Rectal smooth muscle tissue (tissue), 1 donor: ENCODE measurements around the gene ZNF148.
"Not testable (repeated sequence)": the region's sequence is repeated elsewhere in the genome, so short reads cannot be mapped to it uniquely, and the experiment has no call there.

Experiments
- H3K27ac ChIP-seq: one replicate; pipeline ENCODE4 v1.7.0; 2013; ENCODE audit warnings: low read depth, low read length, inconsistent platforms
- H3K27me3 ChIP-seq: one replicate; pipeline ENCODE4 v1.7.0; 2013; ENCODE audit warnings: low read length; ENCODE audit not compliant: control insufficient read depth, insufficient read depth
- H3K36me3 ChIP-seq: one replicate; pipeline ENCODE4 v1.7.0; 2013; ENCODE audit warnings: low read length; ENCODE audit not compliant: control insufficient read depth, insufficient read depth
- H3K4me1 ChIP-seq: one replicate; pipeline ENCODE4 v1.7.0; 2013; ENCODE audit warnings: low read length; ENCODE audit not compliant: control insufficient read depth, insufficient read depth
- H3K4me3 ChIP-seq: one replicate; pipeline ENCODE4 v1.7.0; 2013; ENCODE audit warnings: low read length
- H3K9ac ChIP-seq: one replicate; pipeline ENCODE4 v1.7.0; 2013; ENCODE audit warnings: low read length

ZNF148 gene

DNA sequence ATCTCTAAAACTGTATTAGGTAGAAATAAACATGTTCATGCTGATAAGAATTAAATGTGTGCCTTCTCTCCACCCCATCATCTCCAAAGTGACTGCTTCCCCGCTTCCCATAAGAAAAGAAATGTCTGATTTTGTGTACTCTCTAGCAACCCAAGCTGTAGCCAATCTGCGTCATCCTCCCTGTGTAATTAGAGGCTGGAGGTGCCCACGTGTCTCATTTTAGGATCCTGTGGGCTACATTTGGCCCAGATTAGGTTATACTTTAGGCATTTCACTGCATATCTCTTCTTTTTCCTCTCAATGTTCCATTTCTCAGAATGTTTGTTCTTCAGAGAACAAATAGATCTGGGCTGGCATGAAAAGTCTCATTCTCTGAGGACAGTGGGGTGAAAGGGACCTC, 19.3 kb upstream of the ZNF148 start:
- no peaks in the 10 kb centered on the region for H3K4me1 ChIP-seq
- no peaks in the 10 kb centered on the region for H3K36me3 ChIP-seq
- no peak overlapping the region for H3K9ac ChIP-seq
- H3K4me3 ChIP-seq, result no peak overlapping the region
- H3K27me3 ChIP-seq, result no peaks in the 10 kb centered on the region
- no peak overlapping the region for H3K27ac ChIP-seq

DNA sequence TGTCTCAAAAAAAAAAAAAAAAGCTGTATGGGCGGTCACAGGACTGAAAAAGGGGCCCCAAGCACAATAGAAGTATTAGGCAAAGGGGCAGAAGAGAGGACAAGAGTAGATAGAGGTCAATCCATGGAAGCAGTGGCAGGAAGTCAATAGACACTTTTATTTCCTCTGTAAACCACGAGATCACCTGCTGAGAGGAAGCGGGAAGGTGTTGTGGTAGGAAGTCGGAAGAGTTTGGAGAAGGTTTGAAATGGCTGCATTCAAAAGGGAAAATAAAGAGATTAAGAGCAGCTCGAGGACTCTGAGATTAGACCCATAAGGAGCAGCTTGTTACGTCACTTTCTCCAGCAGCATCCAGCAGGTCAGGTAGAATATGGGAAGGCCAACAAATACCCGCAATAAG, 14.2 kb upstream of the ZNF148 start:
- no peak overlapping the region for H3K4me3 ChIP-seq
- H3K9ac ChIP-seq, result no peak overlapping the region
- H3K27ac ChIP-seq, result no peak overlapping the region
- H3K36me3 ChIP-seq, result no peaks in the 10 kb centered on the region
- no peaks in the 10 kb centered on the region for H3K27me3 ChIP-seq
- H3K4me1 ChIP-seq, result no peaks in the 10 kb centered on the region

DNA sequence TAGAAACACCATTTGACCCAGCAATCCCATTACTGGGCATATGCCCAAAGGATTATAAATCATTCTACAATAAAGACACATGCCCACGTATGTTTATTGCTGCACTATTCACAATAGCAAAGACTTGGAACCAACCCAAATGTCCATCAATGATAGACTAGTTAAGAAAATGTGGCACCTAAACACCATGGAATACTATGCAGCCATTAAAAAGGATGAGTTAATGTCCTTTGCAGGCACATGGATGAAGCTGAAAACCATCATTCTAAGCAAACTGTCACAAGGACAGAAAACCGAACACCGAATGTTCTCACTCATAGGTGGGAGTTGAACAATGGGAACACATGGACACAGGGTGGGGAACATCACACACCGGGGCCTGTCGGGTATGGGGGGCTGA, 13.2 kb upstream of the ZNF148 start:
- H3K4me3 ChIP-seq, H3K4me1 ChIP-seq, H3K9ac ChIP-seq, H3K27me3 ChIP-seq, H3K36me3 ChIP-seq, H3K27ac ChIP-seq: not testable (repeated sequence)

DNA sequence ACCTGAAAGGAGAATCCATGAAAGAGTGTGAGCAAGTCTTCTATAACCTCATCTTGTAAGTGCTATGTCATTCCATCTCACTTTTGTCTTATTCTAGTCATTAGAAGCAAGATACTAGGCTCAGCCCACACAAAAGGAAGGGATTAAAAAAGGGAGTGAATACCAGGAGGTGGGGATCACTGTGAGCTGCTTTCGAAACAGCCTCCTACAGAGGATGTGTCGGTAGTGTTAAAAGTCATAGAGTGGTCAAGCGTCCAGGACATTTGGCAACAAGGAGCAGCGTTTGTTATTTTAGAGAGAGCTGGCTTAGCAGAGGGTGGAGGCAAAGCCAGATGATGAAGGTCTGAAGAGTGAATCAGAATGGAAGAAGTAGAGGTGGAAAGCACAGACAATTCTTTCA, 11.7 kb upstream of the ZNF148 start:
- H3K36me3 ChIP-seq, result no peaks in the 10 kb centered on the region
- H3K9ac ChIP-seq, result no peak overlapping the region
- no peak overlapping the region for H3K4me3 ChIP-seq
- H3K27ac ChIP-seq, result no peak overlapping the region
- no peaks in the 10 kb centered on the region for H3K4me1 ChIP-seq
- H3K27me3 ChIP-seq, result no peaks in the 10 kb centered on the region

DNA sequence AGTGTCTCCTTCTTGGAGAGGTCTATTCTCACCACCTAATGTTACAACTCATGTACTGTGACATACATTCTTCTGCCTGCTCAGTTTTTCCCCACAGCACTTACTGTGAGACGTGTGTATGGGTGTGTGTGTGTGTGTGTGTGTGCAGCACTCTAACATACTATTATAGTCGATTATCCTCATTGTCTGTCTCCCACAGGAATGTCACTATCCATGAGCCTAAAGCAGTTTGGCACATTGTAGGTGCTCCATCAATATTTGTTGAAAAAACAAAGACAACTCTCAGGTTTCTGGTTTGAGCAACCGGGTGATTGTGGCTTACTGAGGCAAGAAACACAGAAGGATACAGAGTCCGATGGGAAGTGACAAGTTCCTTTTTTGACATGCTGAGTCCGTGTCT, 8.6 kb upstream of the ZNF148 start:
- H3K36me3 ChIP-seq, result no peaks in the 10 kb centered on the region
- H3K27me3 ChIP-seq, result no peaks in the 10 kb centered on the region
- no peak overlapping the region for H3K4me3 ChIP-seq
- H3K27ac ChIP-seq, result no peak overlapping the region
- H3K4me1 ChIP-seq, result no peaks in the 10 kb centered on the region
- H3K9ac ChIP-seq, result no peak overlapping the region

DNA sequence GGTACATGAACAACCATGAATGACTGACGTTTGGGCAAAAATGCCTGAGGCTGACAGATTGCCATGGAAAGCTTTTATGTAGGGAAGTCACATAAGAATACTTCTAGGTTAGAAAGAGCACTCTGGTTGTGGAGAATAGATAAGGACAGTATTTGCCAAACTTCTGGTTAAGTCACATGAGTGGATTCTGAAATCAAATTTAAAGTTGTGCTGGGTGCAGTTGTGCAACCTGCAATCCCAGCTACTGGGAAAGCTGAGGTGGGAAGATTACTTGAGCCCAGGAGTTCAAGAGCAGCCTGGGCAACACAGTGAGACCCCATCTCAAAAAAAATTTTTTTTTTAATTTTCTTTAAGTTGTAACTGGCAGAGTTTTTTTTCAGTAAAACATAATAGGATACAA, 7.2 kb upstream of the ZNF148 start:
- no peak overlapping the region for H3K4me3 ChIP-seq
- no peak overlapping the region for H3K27ac ChIP-seq
- H3K36me3 ChIP-seq, result no peaks in the 10 kb centered on the region
- no peaks in the 10 kb centered on the region for H3K4me1 ChIP-seq
- no peak overlapping the region for H3K9ac ChIP-seq
- no peaks in the 10 kb centered on the region for H3K27me3 ChIP-seq

DNA sequence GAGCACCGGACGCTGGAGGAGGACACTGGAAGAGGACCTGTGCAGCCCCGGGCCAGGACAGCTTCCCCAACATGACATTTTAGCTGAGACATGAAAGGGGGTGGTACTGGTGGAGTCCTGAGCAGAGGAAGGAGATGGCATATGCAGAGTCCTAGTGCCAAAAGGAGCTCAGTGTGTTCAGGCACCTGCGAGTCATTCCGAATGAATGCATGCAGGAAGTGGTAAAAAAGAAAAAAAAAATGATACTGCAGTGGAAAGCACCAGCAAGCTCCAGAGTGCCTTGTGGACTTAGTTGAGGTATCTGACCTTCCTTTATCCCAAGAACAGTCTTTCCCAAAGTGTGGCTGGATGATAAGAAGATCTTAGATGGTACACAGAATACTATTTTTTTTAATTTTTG, 6.6 kb upstream of the ZNF148 start:
- H3K4me3 ChIP-seq, result no peak overlapping the region
- H3K9ac ChIP-seq, result no peak overlapping the region
- no peaks in the 10 kb centered on the region for H3K4me1 ChIP-seq
- no peaks in the 10 kb centered on the region for H3K36me3 ChIP-seq
- H3K27ac ChIP-seq, result no peak overlapping the region
- no peaks in the 10 kb centered on the region for H3K27me3 ChIP-seq

DNA sequence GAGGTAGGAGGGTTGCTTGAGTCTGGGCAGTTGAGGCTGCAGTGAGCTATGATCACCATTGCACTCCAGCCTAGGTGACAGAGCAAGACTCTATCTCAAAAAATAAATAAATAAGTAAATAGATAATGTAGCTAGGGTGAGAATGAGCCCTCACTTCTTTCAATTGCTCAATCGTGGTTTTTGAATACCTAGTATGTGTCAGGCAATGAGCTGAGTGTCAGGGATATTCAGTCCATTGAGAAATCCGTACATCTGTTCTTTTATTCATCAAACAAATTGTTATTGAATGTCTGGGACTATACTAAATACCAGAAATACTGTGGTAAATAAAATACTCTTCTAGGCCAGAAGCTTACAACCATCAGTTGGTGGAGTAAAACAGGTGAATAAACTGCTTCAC, 6.2 kb upstream of the ZNF148 start:
- Histone ChIP-seq H3K27ac (no peak overlapping the region), H3K27me3 (no peaks in the 10 kb centered on the region), H3K4me1 (no peaks in the 10 kb centered on the region), H3K36me3 (no peaks in the 10 kb centered on the region), H3K9ac (no peak overlapping the region), H3K4me3 (no peak overlapping the region)

DNA sequence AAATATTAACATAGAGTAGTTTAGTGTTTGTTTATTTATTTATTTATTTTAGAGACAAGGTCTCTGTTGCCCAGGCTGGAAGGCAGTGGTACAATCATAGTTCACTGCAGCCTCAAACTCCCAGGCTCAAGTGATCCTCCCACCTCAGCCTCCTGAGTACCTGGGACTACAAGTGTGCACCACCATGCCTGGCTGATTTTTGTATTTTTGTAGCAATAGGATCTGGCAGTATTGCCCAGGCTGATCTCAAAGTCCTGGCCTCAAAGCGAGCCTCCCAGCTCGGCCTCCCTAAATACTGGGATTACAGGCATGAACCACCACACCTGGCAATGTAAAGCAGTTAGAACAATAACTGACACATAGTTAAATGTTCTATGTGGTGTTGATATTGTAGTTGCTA, 4.4 kb upstream of the ZNF148 start:
- Histone ChIP-seq H3K27ac (no peak overlapping the region), H3K4me1 (peaks cover 7% of the 10 kb centered on the region), H3K36me3 (no peaks in the 10 kb centered on the region), H3K27me3 (no peaks in the 10 kb centered on the region), H3K4me3 (no peak overlapping the region), H3K9ac (no peak overlapping the region)

DNA sequence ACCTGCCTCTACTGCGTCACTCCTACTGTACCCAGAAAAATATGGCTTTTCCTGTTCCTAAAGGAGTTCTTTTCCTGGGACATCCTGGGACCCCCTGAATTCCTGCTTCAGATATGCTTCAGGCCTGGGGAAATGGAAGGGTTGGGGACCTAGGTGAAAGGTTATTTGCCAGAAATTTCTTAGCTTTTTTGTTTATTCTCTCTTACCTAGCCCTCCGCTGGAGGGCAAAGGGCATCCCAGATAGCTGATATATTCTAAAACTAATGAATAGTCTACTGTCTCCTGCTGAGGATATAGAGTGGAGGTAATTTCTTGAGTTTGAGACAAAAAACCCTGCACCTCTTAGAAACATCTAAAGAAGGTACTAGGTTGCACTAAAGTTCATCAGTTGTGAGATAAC, 3.6 kb upstream of the ZNF148 start:
- Histone ChIP-seq H3K27ac (no peak overlapping the region), H3K27me3 (no peaks in the 10 kb centered on the region), H3K36me3 (no peaks in the 10 kb centered on the region), H3K4me1 (peaks cover 11% of the 10 kb centered on the region), H3K4me3 (no peak overlapping the region), H3K9ac (no peak overlapping the region)

DNA sequence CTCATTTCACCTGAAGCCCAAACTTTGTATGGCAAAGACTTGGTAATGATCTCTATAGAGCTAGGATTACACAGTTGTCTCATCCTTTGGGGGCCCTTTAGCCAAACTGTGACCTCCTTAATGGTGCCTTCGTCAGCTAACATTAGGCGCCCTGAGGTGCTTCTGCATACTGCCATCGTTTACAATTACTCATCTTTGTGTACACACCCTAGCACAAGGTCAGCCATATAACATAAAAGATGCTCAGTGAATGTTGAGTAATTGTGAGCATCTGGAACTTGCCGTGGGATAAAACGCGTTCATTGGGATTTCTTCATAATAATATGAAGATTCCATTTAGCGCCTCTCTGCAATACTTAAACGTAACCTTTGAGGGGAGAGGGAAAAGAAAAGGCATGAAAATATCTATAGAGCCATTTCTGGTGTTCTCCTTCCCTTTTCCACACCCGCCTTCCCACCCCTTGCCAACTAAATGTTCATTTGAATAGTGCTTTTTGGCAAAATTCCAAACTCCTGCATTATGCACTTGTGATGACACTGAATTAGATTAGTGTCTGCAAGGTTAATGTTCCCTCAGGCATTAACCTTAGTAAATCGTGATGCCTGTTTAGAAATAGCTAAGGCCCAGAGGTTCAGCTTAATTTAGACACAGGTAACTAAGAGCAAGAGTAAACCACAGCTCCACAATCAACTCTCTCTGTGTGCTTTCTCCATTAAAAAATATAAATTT, 990 bp upstream of the ZNF148 start:
- peak overlapping the region; percentile 46 for H3K9ac ChIP-seq
- peak overlapping the region; percentile 79 for H3K4me3 ChIP-seq
- H3K27me3 ChIP-seq, result no peaks in the 10 kb centered on the region
- no peaks in the 10 kb centered on the region for H3K36me3 ChIP-seq
- H3K4me1 ChIP-seq, result peaks cover 16% of the 10 kb centered on the region
- H3K27ac ChIP-seq, result peak overlapping the region; percentile 84

DNA sequence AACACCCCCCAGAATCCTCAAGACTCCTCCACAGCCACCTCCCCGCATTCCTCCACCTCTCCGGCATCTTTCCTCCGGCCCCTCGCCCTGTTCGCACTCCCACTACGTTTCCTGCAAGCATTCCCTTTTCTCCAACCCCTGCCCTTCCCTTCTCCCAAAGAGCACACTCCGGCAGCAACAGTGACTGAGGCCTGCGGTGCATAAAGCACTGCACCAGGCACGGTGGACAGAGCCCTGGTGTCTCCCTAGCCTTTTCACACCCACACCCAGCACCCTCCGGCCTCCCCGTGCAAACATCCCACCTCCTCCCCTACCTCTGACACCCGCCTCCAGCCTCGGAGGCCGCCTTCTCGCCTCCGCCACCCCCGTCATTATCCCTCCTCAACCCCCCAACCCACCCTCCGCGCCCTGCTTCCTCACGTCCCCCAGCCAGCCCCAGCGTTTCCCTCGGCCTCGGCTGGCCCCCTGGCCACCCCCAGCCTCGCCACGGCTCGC, 577 bp downstream of the ZNF148 start:
- H3K4me1 ChIP-seq, result peaks cover 16% of the 10 kb centered on the region
- H3K27ac ChIP-seq, result peak overlapping the region; percentile 84
- H3K27me3 ChIP-seq, result no peaks in the 10 kb centered on the region
- H3K9ac ChIP-seq, result peak overlapping the region; percentile 87
- peak overlapping the region; percentile 92 for H3K4me3 ChIP-seq
- no peaks in the 10 kb centered on the region for H3K36me3 ChIP-seq
